NCI-H2081 (cell line): ENCODE data around the gene RPLP2.

Source experiments
- DNase-seq, 2 experiments: peaks; one replicate each; lab custom pipeline; 2025; lab: John Stamatoyannopoulos, UW

Gene RPLP2

DNA sequence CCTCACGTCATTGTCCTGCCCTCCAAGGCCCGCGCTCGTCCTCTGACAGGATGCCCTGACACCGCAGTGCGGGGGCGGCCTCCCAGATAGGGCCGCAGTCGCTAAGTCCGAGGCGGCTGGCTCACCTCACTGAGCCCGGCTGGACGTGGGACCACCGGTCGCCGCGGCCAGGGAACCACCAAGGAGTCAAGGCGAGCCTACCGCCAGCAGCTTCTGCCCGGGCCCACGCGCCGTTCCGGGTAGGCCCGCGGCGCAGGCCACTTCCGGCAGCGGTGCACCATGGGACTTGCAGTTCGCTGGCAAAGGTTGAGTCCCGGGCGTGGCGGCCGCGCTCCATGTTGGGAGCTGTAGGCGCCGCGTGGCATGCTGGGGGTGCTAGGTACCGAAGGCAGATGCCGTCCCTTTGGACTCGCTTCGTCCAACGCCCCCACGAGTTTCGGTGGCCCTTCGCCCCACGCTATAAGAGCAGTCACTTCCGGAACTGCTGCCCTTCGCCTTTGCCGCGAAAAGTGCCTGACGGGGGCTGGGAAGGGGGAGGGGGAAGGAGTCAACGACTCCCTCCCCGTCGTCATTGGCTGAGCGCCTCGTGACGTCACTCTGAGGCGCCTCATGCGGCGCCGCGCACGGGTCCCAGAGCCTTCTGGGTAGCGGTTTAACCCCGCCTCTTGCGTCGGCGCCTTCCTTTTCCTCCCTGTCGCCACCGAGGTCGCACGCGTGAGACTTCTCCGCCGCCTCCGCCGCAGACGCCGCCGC, at the start of gene RPLP2:
TSS of gene RPLP2 (plus strand) at position 681 of the 753 bp plus-strand sequence. CDS start 268 bp downstream, outside the sequence.
- DNase-seq, result peak; percentile 95 to 98

DNA sequence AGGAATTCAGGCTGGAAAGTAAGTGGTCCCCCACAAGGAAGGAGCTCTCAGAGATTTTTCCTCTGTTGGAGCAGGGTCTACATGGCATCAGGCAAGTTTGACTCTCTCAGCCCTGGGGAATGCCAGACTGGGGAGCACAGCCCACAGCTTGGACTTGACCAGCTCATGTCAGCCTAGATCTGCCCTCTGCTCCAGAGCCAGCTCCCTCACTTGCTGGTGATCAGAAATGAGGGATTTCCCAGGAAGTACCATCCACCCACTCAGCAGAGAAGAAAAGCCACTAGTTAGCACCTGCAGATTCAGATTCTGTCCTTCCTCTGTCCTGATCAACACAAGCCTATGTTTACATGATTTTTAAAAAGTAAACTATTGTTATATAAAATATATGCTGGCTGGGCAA, 49.5 kb upstream of the RPLP2 start:
- DNase-seq, result no peak

- no peak for DNase-seq
These were observed 48.1 kb upstream of the RPLP2 start for GRCh38 chr11:761526-762108.

DNA sequence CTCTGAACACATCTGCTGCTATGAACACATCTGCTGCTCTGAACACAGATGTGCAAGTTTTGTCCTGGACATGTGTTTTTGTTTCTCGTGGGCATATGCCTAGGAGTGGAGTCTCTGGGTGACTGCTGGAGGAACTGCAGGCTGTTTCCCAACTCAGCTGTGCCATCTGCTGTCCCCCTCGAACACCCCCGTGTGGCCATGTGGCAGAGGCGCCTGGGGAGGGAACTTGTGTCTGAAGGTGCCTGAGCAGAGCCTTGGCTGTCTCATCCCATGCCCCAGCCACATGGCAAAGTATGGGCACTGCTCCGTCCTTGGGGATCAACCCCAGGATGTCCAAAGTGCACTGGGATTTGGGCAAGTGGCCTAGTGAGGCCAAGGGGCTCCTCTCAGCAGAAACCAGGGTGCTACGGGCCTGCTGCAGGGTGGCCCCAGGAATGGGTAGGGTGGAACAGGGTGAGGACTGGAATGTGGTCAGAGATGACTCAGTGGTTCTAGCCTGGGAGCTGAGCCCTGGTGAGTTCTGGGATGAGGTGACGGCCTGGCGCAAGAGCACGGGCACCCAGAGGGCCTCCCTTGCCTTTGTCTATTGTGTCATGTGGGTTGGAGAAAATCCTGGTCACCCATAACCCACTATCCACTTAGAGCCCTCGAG, 47.2 kb upstream of the RPLP2 start:
- peak in 1 of 2 experiments; percentile 32 for DNase-seq

- peak; percentile 28 to 50 for DNase-seq
These were observed 46.7 kb upstream of the RPLP2 start for GRCh38 chr11:763073-763463.

- DNase-seq, result no peak
These were observed 46.0 kb upstream of the RPLP2 start for GRCh38 chr11:763549-764321.

DNA sequence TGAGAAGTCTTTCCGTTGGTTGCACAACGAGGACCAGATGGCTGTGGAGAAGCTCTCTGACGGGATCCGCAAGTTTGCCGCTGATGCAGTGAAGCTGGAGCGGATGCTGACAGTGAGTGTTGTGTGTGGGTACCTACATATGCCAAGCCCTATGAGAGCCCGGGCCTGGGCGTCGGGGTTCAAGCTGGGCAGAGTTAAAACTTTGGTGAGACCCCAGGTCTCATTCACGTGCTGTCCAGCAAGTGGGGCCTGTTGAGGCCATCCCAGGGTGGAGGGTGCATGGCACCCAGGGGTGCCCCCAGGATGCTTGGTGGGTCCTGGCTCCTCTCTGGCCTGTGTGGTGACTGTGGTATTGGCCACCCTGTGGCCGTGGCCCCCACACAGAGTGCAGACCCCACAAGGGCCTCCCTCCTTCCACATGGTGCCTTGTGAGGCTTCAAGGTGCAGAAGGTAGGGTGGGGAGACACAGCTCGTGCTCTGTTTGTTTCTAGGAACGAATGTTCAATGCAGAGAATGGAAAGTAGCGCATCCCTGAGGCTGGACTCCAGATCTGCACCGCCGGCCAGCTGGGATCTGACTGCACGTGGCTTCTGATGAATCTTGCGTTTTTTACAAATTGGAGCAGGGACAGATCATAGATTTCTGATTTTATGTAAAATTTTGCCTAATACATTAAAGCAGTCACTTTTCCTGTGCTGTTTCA, 45.3 kb upstream of the RPLP2 start:
- no peak for DNase-seq

DNA sequence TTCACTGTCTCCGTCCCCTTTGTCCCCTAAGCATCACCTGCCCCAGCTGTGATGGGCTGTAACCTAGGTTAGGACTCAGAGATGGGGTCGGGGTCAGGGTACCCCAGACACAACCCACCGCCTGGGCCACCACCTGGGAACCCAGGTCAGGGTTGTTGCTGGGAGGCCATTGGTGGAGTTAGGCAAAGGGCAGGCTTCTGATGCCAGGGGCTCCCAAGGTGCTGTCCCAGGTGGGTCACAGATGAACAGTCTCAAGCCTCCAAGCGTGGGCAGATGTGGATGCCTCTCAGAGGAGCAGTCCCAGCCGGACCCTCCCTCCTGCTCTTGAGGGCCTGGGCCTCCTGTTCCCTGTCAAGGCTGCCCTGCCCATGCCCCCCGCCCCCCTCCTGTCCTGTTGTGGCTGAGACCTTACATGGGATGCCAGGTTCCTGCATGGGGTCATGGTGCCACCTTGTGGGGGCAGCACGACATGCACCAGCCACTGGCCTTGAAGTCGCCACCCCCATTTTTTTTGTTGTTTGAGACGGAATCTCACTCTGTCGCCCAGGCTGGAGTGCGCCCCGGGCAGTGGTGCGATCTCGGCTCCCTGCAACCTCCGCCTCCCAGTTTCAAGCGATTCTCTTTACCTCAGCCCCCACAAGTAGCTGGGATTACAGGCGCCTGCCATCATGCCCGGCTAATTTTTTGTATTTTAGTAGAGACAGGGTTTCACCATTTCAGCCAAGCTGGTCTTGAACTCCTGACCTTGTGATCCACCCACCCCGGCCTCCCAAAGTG, 44.6 kb upstream of the RPLP2 start:
- peak; percentile 33 to 41 for DNase-seq

DNA sequence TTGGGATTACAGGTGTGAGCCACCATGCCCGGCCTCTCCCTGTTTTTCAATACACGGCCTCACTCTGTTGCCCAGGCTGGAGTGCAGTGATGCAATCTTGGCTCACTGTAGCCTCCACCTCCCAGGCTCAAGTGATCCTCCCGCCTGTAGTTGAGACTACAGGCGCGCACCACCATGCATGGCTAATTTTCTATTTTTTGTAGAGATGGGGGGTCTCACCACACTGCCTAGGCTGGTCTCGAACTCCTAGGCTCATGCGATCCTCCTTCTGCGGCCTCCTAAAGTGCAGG, 44.0 kb upstream of the RPLP2 start:
- no peak for DNase-seq

DNA sequence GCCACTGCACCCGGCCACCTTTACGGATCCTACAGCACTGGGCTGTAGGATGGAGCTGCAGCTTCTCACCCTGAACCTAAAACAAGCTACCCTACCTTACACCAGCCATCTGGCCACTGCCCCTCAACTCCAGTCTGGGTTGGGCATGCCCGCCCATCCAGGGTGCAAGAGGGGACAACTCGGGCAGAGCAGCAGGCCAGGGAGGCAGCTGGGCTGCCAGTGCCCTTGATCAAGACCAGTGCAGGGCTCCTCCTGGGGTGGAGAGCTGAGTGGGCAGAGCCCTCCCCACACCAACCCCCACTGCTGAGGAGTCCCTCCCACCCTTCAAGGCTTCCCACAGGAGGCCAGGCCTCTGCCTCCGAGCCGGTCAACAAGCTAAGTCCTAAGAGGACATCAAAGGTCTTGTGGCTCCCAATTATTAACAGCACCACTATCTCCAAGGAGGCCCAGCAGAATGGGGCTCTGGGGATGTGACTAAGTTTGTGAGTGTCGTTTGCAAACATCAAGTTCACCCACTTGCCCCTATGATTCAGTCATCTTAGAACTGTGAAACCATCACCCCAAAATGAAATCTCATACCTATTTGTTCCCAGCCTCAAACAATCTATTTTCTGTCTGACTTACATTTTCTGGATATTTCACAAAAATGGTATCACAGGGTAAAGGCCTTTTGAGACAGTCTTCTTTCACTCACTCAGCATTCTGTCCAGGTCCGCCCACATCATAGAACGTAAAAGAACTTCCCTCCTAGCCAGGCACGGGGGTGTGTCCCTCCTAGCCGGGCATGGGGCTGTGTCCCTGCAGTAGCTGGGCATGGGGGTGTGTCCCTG, 43.4 kb upstream of the RPLP2 start:
- DNase-seq, result no peak

GRCh38 chr11:766936-767210, 42.9 kb upstream of the RPLP2 start:
- no peak for DNase-seq

DNA sequence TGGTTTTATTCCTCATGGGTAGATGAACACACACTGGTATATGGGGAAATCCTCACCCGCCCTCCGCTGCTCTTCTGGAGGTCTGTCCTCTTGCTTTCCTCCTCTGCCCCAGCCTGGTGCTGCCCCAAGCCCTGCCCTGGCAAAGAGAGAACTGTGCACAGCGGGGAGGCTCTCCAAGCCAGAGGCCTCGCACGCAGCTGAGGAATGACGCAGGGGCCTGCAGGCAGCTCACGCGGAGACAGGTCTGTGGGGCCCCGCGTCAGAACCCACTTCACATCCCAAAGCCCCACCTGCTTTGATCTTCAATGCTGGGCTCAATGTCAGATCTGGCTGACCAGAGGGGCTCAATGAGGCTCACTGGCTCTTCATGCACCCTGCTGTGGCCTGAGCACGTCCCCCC, 42.5 kb upstream of the RPLP2 start:
- DNase-seq, result no peak

- no peak for DNase-seq
These were observed 39.7 kb upstream of the RPLP2 start for GRCh38 chr11:769887-770641.

GRCh38 chr11:770642-771616, 38.8 kb upstream of the RPLP2 start:
- DNase-seq, result no peak

DNA sequence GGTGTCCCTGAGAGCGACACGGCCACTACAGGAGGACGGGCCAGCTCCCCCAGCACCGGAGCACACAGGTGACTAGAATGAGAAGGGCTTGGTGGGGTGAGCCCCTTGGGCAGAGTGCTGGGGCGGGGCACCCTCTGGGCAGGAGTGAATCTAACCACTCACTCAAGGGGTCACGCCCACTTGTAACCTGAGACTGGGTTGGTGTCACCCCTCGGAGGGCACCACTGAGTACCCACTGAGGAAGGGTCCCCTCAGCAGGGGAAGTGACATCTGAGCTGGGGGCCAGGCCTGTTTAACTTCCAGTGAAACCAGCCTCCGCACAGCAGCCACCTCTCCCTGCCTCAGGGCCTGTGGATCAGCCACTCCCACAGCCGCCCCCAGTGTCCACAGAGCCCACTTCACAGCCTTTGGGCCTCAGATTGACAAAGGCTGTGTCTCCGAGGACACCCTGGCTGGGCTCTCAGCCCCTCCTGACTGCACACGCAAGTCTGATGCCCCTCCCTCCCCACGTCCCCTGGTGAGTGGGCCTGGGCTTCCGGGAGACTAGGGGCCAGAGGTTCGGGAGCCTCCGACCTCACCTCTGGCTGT, 38.1 kb upstream of the RPLP2 start:
- no peak for DNase-seq

- no peak for DNase-seq
These were observed 37.1 kb upstream of the RPLP2 start for GRCh38 chr11:772429-773390.

DNA sequence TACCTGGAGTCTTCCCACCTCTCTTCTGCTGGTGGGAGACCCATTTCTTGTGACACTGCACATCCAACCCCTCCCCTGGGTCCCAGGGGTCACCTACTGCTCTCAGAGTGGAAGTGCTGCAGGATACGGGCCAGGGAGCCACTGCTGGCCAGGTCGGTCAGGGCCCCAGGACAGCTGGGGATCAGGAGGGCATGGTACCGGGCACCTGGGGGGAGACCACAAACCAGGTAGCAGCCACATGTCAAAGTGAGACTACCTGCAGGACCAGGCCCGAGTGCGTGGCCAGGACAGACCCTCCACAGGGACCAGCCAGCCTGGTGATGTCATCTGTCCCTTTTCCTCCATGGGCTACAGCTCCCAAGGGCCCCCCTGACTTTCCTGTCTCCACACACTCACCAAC, 36.3 kb upstream of the RPLP2 start:
- DNase-seq, result no peak
